Liver (tissue), 9 donors: ENCODE data around the gene CHMP5. TPM values are rescaled to one million over a fixed set of nuclear protein-coding genes. Genes with fewer than 3 reads are reported as not detected.

ENCODE experiments used
- DNase-seq: peaks from one replicate; pipeline ENCODE4 v3.0.0-alpha.2; 2017; ENCODE audit warnings: low spot score
- H3K27ac ChIP-seq, 2 donors: one replicate each; pipeline ENCODE4 v1.7.0; 2013; ENCODE audit warnings: inconsistent platforms in 2 of 2, low read length in 2 of 2, control low read depth in 1 of 2, low read depth in 1 of 2, mild to moderate bottlenecking in 1 of 2
- H3K27me3 ChIP-seq, 4 donors: one replicate each; pipeline versions ENCODE4 v1.6.1 to v1.7.0; 2013; ENCODE audit warnings: low read length in 3 of 4, inconsistent platforms in 1 of 4, mild to moderate bottlenecking in 1 of 4, moderate library complexity in 1 of 4; ENCODE audit not compliant: control insufficient read depth in 4 of 4, insufficient read depth in 4 of 4
- H3K36me3 ChIP-seq, 4 donors: one replicate each; pipeline versions ENCODE4 v1.6.1 to v1.7.0; 2013; ENCODE audit warnings: low read length in 3 of 4, mild to moderate bottlenecking in 3 of 4, low read depth in 1 of 4, moderate library complexity in 1 of 4; ENCODE audit not compliant: control insufficient read depth in 4 of 4, insufficient read depth in 3 of 4
- H3K4me1 ChIP-seq, 4 donors: one replicate each; pipeline versions ENCODE4 v1.6.1 to v1.7.0; 2013; ENCODE audit warnings: low read length in 3 of 4, mild to moderate bottlenecking in 3 of 4, moderate library complexity in 1 of 4; ENCODE audit not compliant: control insufficient read depth in 4 of 4, insufficient read depth in 4 of 4
- H3K4me3 ChIP-seq, 3 donors: one replicate each; pipeline versions ENCODE4 v1.6.1 to v1.7.0; 2013; ENCODE audit warnings: low read length in 3 of 3, control low read depth in 1 of 3, low read depth in 1 of 3, mild to moderate bottlenecking in 1 of 3
- H3K9ac ChIP-seq, 2 donors: one replicate each; pipeline ENCODE4 v1.7.0; 2013; ENCODE audit warnings: low read length in 2 of 2, mild to moderate bottlenecking in 2 of 2, moderate library complexity in 2 of 2, control low read depth in 1 of 2, low read depth in 1 of 2
- H3K9me3 ChIP-seq, 4 donors: one replicate each; pipeline versions ENCODE4 v1.6.1 to v1.7.0; 2013; ENCODE audit warnings: low read length in 3 of 4; ENCODE audit not compliant: control insufficient read depth in 4 of 4
- JUND ChIP-seq, 2 donors: IDR thresholded peaks; 2 replicates each; pipeline ENCODE4 v1.6.1; 2016; ENCODE audit warnings: antibody characterized with exemption in 2 of 2
- RXRA ChIP-seq, 2 donors: IDR thresholded peaks; 2 replicates each; pipeline ENCODE4 v1.6.1; 2017 to 2018; ENCODE audit warnings: antibody characterized with exemption in 2 of 2, mild to moderate bottlenecking in 1 of 2
- YY1 ChIP-seq: IDR thresholded peaks from 2 replicates; pipeline ENCODE4 v1.6.1; 2016; ENCODE audit warnings: antibody characterized with exemption, mild to moderate bottlenecking
- WGBS: extraction: QIAGEN DNeasy Blood & Tissue Kit; methylation state at CpG from one replicate; pipeline ENCODE4 v1.1.7; 2013; 5-methylcytosine and 5-hydroxymethylcytosine counted together
- polyA plus RNA-seq, 2 donors: library from polyadenylated mRNA; stranded (reverse) in 1 of 2; unstranded in 1 of 2; fragments of 200-250 nt in 1 of 2; fragments of >200 nt in 1 of 2; fragmentation: Nextera tagmentation in 1 of 2; extraction: Ambion mirVana in 1 of 2; gene quantifications; one replicate each; pipeline versions ENCODE4 v1.2.1 to v1.2.3, GENCODE V29; 2013 to 2015
- total RNA-seq, 2 donors: library from RNA; depleted of rRNA; stranded (reverse); fragments of >200 nt; gene quantifications; one replicate each; pipeline ENCODE4 v1.2.3, GENCODE V29; 2014
- TF ChIP-seq, protein P1 (sequence below): IDR thresholded peaks from 2 replicates; pipeline ENCODE4 v1.6.1; 2016; ENCODE audit warnings: antibody characterized with exemption, mild to moderate bottlenecking
- TF ChIP-seq, protein P2 (sequence below): IDR thresholded peaks from 2 replicates; pipeline ENCODE4 v1.6.1; 2016; ENCODE audit warnings: antibody characterized with exemption
- TF ChIP-seq, protein P3 (sequence below): IDR thresholded peaks from 2 replicates; pipeline ENCODE4 v1.6.1; 2016; ENCODE audit warnings: antibody characterized with exemption
- TF ChIP-seq, protein P4 (sequence below): IDR thresholded peaks from 2 replicates; pipeline ENCODE4 v1.6.1; 2016; ENCODE audit warnings: antibody characterized with exemption
- donor health status: healthy.
- donor health status: healthy.
- donor health status: healthy.
- donor health status: healthy.
- donor health status: healthy.

CHMP5 gene
- total and polyA plus RNA-seq, 4 donors, result 23.2 to 34.8 (median 27.8) TPM

DNA sequence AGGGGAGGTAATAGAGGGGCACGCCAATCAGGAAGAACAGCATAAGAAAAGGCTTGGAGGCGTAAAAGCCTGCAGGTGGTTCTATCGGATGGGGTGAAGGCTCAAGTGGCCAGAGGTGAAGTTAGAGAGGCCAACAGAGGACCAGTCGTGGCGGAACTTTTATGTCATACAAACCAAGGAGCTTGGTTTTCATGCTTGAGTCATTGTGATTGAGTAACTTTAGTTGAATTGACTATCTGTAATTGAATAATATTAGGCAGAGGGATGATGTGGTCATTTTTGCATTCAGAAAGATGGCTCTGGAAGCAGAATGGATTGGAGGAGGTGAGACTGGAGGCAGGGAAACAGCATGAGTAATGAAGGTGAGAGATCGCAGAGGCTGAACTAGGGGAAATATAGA, 32.0 kb upstream of the CHMP5 start (continued):
- TF ChIP-seq, protein P1, sequence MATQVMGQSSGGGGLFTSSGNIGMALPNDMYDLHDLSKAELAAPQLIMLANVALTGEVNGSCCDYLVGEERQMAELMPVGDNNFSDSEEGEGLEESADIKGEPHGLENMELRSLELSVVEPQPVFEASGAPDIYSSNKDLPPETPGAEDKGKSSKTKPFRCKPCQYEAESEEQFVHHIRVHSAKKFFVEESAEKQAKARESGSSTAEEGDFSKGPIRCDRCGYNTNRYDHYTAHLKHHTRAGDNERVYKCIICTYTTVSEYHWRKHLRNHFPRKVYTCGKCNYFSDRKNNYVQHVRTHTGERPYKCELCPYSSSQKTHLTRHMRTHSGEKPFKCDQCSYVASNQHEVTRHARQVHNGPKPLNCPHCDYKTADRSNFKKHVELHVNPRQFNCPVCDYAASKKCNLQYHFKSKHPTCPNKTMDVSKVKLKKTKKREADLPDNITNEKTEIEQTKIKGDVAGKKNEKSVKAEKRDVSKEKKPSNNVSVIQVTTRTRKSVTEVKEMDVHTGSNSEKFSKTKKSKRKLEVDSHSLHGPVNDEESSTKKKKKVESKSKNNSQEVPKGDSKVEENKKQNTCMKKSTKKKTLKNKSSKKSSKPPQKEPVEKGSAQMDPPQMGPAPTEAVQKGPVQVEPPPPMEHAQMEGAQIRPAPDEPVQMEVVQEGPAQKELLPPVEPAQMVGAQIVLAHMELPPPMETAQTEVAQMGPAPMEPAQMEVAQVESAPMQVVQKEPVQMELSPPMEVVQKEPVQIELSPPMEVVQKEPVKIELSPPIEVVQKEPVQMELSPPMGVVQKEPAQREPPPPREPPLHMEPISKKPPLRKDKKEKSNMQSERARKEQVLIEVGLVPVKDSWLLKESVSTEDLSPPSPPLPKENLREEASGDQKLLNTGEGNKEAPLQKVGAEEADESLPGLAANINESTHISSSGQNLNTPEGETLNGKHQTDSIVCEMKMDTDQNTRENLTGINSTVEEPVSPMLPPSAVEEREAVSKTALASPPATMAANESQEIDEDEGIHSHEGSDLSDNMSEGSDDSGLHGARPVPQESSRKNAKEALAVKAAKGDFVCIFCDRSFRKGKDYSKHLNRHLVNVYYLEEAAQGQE, result no peak
- TF ChIP-seq, protein P2, sequence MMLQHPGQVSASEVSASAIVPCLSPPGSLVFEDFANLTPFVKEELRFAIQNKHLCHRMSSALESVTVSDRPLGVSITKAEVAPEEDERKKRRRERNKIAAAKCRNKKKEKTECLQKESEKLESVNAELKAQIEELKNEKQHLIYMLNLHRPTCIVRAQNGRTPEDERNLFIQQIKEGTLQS, result no peak

DNA sequence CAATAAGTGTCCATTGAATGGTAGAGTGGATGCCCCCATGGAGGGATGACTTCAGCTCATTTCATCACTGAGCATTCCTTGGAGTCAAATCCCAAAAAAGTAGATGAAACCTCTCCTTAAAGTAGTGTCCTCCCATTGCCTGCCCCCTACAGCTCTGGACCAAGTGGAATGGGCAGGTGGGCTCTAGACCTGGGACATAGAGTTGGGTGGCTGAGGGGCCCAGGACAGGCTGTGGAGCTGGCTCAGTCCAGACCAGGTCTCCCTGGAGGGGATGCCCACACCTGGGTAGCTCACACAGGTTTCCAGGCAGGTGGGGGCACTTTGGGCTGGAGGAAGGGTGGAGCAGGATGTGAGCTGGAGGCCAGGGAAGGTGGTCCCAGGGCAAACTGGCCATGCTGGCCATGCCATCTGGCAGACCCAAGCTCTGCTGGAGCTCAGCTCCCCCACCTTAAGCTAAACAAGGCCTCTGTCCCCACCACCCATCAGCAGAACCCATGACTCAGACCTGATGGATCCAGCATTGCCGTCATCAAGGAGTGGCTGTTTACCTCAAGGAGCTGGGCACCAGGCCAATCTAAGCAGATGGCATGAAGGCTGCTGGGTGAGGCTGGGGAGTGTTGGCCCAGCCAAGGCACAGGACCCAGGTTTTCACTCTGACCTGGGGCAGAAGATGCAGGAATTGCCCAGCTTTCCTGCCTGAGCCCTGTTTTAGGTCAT, 31.1 kb upstream of the CHMP5 start:
- Histone ChIP-seq H3K27ac (no peak overlapping the region), H3K36me3 (no peaks in the 10 kb centered on the region), H3K9me3 (no peaks in the 10 kb centered on the region), H3K4me1 (no peaks in the 10 kb centered on the region), H3K9ac (no peak overlapping the region), H3K27me3 (no peaks in the 10 kb centered on the region), H3K4me3 (no peak overlapping the region)
- WGBS, result 70% methylated on average over 1 of the region's 1 CpG
- no peak for DNase-seq
- TF ChIP-seq, protein P2, result no peak
- no peak for TF ChIP-seq RXRA (IDR thresholded peaks at IDR 0.05)
- no peak for TF ChIP-seq YY1
- TF ChIP-seq, protein P3, sequence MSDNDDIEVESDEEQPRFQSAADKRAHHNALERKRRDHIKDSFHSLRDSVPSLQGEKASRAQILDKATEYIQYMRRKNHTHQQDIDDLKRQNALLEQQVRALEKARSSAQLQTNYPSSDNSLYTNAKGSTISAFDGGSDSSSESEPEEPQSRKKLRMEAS, result no peak
- TF ChIP-seq, protein P1, result no peak
- TF ChIP-seq, protein P4, sequence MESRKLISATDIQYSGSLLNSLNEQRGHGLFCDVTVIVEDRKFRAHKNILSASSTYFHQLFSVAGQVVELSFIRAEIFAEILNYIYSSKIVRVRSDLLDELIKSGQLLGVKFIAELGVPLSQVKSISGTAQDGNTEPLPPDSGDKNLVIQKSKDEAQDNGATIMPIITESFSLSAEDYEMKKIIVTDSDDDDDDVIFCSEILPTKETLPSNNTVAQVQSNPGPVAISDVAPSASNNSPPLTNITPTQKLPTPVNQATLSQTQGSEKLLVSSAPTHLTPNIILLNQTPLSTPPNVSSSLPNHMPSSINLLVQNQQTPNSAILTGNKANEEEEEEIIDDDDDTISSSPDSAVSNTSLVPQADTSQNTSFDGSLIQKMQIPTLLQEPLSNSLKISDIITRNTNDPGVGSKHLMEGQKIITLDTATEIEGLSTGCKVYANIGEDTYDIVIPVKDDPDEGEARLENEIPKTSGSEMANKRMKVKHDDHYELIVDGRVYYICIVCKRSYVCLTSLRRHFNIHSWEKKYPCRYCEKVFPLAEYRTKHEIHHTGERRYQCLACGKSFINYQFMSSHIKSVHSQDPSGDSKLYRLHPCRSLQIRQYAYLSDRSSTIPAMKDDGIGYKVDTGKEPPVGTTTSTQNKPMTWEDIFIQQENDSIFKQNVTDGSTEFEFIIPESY, result no peak
- TF ChIP-seq JUND (IDR thresholded peaks at IDR 0.05), result no peak
